ENCODE results near the gene GARNL3.

Gene GARNL3

DNA sequence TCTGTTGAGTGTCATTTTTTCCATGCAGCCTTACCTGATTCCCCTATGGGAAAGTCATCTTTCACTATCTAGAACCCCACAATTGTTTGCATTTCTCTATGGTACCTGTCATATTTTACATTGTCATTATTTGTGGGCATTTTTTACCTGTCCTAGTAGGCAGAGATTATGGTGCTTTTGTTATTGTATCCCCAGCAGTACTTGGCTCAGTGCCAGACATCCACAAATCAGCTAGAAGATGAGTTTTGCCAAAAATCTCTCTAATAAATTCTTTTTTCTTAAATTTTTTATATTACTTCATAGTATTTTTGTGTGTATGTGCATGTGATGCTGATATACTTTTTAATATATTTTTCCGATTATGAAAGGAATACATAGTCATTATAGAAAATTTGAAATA, 13.2 kb downstream of the GARNL3 start:
- DNase-seq (ENCODE audit: low read depth in 2 of 3, low spot score in 1 of 3), result no peak

- DNase-seq (ENCODE audit: low read depth in 2 of 3, low spot score in 1 of 3), result no peak
Observed at GRCh38 chr9:127278372-127278771, 13.8 kb downstream of the GARNL3 start.

DNA sequence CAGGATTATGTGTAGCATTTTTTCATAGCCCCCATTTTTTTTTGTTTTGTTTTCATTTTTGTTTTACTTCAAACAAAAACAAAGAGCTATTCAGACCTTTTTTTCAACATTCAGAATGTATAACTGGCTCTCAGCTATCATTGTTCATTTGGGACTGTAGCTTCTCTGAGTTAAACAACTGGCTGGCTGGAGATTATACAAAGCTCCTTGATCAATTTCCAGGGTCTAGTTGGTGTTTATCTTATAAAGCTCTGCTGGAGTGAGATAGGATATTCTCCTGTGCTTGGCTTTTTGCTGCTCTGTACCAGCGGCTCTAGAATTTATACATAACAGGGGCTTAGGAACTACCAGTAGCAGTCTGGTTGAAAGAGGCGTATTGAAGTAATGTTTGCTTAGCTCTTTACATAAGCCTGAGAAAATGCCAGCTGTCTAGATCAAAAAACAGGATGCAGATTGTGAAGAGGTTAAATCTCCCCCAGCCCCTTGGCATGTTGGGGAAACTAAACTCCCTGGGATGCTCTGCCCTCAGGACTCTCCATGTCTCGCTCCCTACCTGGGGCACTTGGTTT, 15.2 kb downstream of the GARNL3 start:
- DNase-seq (ENCODE audit: low read depth in 2 of 3, low spot score in 1 of 3), result no peak

GRCh38 chr9:127280880-127281660, 16.5 kb downstream of the GARNL3 start:
- no peak for DNase-seq (ENCODE audit: low read depth in 2 of 3, low spot score in 1 of 3)

DNA sequence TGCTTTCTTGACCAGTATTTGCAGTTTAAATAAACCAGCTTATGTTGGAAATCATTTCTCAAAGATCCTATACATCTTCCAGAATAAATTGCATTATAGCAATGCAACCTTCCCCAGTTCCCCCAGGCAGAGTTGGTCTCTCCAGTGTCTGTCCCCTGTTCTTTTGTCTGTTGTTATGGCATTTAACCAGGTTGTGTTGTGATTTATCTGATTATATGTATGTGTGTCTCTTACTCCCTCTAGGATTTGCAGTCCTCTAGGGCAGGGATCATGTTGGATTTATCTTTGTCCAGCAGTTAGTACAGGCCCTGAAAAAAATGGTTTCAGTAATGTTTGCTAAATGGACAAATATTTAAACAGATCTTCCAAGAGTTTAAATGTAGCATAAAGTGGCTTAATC, 17.3 kb downstream of the GARNL3 start:
- DNase-seq (ENCODE audit: low read depth in 2 of 3, low spot score in 1 of 3), result no peak

GRCh38 chr9:127282611-127283010, 18.0 kb downstream of the GARNL3 start:
- DNase-seq (ENCODE audit: low read depth in 2 of 3, low spot score in 1 of 3), result no peak

- no peak for DNase-seq (ENCODE audit: low read depth in 2 of 3, low spot score in 1 of 3)
Observed at GRCh38 chr9:127283135-127283534, 18.6 kb downstream of the GARNL3 start.

DNA sequence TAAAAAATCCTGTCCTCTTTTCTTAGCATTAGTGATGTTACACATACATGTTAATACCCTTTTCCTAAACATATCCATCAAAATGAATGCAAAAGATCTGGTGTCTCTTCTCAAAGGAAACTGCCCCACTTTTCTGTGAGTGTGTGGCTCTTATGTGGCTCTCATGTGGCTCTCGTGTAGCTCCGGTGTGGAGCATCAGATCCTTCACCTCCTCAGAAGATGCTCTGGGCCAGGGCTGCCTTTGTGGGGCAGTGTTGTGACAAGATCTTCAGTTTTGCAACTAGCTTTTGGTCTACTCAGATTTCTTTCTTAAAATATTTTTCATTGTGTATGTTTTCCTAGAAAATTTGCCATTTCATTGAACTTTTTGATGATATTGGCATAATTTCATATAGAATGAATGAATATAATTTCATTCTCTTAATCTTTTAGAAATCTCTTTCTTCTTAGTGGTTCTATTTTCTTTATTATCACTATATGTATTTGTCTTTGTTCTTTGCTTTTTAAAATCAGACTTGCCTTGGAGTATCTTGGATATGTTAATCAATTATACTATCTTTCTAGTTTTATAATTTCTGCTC, 19.4 kb downstream of the GARNL3 start:
- DNase-seq (ENCODE audit: low read depth in 2 of 3, low spot score in 1 of 3), result no peak

- DNase-seq (ENCODE audit: low read depth in 2 of 3, low spot score in 1 of 3), result no peak
Observed at GRCh38 chr9:127285965-127286364, 21.4 kb downstream of the GARNL3 start.

GRCh38 chr9:127290561-127291065, 26.0 kb downstream of the GARNL3 start:
- no peak for DNase-seq (ENCODE audit: low read depth in 2 of 3, low spot score in 1 of 3)

GRCh38 chr9:127291246-127291778, 26.7 kb downstream of the GARNL3 start:
- no peak for DNase-seq (ENCODE audit: low read depth in 2 of 3, low spot score in 1 of 3)

- no peak for DNase-seq (ENCODE audit: low read depth in 2 of 3, low spot score in 1 of 3)
Observed at GRCh38 chr9:127292415-127292814, 27.8 kb downstream of the GARNL3 start.

GRCh38 chr9:127293328-127293727, 28.8 kb downstream of the GARNL3 start:
- no peak for DNase-seq (ENCODE audit: low read depth in 2 of 3, low spot score in 1 of 3)

GRCh38 chr9:127293767-127294166, 29.2 kb downstream of the GARNL3 start:
- no peak for DNase-seq (ENCODE audit: low read depth in 2 of 3, low spot score in 1 of 3)

- DNase-seq (ENCODE audit: low read depth in 2 of 3, low spot score in 1 of 3), result no peak
Observed at GRCh38 chr9:127295005-127295404, 30.4 kb downstream of the GARNL3 start.

DNA sequence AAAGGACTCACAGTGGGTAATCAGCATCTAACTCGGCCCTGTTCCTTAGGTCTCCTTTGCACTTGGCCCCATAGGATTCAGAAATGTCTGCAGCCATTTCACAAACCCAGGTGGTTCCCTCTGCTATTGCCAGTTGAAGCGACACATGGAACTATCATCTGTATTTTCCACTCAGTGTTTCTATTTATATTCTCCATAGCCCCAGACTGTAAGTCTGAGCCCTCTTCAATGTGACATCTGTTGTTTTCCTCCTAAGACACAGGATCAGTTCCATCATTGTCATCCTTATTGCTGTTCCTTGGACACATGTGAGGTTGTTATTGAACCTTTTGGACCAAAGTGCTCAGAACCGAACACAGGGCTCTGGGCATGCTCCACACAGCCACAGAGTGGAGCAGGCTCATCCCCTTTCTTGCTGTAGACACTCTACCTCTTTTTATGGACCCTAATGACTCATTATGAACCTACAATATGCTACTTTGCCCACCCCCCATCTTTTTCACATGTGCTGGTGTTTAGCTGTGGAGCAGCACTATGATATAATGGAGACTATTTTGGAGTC, 36.4 kb downstream of the GARNL3 start:
- no peak for DNase-seq (ENCODE audit: low read depth in 2 of 3, low spot score in 1 of 3)

GRCh38 chr9:127303830-127304229, 39.3 kb downstream of the GARNL3 start:
- no peak for DNase-seq (ENCODE audit: low read depth in 2 of 3, low spot score in 1 of 3)

DNA sequence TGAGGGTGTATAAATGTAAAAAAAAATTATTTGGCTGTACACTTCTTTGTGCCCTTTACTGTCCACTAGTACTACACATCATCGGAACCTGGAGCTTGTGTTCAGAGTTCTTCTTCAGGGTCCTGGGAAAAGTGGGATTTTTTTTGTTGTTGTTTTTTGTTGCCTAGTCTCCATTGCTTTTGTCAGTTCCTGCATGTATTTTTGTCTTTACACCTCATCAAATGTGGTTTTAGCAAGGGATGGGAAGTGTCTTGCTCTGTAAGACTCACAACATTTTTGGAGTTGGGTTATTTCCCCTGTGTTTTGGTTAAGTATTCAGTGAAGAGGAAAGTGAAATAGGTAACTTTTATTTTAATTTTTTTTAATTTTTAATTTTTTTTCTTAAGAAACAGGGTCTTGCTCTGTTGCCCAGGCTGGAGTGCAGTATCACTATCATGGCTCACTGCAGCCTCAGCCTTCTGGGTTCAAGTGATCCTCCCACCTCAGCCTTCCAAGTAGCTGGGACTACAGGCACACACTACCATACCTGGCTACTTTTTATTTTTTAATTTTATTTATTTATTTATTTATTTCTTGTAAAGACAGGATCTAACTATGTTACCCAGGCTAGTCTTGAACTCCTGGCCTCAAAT, 40.7 kb downstream of the GARNL3 start:
- no peak for DNase-seq (ENCODE audit: low read depth in 2 of 3, low spot score in 1 of 3)

- DNase-seq (ENCODE audit: low read depth in 2 of 3, low spot score in 1 of 3), result no peak
Observed at GRCh38 chr9:127305838-127306226, 41.3 kb downstream of the GARNL3 start.

GRCh38 chr9:127307802-127308201, 43.2 kb downstream of the GARNL3 start:
- DNase-seq (ENCODE audit: low read depth in 2 of 3, low spot score in 1 of 3), result no peak

GRCh38 chr9:127308652-127309434, 44.3 kb downstream of the GARNL3 start:
- no peak for DNase-seq (ENCODE audit: low read depth in 2 of 3, low spot score in 1 of 3)
